Fibroblast of pulmonary artery (primary cell): Measurements from ENCODE around the gene TTYH3.

ENCODE experiments used
- DNase-seq: peaks from one replicate; pipeline ENCODE4 v3.0.0-alpha.2; 2010; ENCODE audit warnings: low read depth
- H3K4me3 ChIP-seq: replicated peaks from 2 replicates; pipeline ENCODE4 v1.5.1; 2011; ENCODE audit warnings: low read depth, mild to moderate bottlenecking, control low read depth, low read length, moderate library complexity
- CTCF ChIP-seq: IDR thresholded peaks from 2 replicates; pipeline ENCODE4 v1.5.1; 2011; ENCODE audit warnings: mild to moderate bottlenecking, control low read depth, low read length, inconsistent platforms; ENCODE audit errors: missing control alignments

The TTYH3 gene

DNA sequence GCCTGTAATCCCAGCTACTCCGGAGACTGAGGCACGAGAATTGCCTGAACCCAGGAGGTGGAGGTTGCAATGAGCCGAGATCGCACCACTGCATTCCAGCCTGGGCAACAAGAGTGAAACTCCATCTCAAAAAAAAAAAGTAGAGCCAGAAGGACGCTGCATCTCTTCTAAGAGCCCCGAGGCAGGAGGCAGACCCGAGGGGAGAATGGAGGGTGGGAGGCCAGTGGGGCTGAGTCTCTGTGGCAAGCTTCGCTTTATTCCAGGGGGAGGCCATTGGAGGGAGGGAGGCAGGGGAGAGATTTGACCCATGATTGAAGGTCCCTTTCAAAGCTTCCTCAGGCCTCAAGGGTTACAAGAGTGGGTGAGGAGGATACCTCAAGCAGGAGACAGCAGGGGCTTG, 18.7 kb downstream of the TTYH3 start:
- no peak for DNase-seq
- no peak for TF ChIP-seq CTCF
- no peak overlapping the region for H3K4me3 ChIP-seq

- DNase-seq, result no peak
- no peak overlapping the region for H3K4me3 ChIP-seq
- TF ChIP-seq CTCF, result no peak
Observed at GRCh38 chr7:2651336-2651735, 19.6 kb downstream of the TTYH3 start.

DNA sequence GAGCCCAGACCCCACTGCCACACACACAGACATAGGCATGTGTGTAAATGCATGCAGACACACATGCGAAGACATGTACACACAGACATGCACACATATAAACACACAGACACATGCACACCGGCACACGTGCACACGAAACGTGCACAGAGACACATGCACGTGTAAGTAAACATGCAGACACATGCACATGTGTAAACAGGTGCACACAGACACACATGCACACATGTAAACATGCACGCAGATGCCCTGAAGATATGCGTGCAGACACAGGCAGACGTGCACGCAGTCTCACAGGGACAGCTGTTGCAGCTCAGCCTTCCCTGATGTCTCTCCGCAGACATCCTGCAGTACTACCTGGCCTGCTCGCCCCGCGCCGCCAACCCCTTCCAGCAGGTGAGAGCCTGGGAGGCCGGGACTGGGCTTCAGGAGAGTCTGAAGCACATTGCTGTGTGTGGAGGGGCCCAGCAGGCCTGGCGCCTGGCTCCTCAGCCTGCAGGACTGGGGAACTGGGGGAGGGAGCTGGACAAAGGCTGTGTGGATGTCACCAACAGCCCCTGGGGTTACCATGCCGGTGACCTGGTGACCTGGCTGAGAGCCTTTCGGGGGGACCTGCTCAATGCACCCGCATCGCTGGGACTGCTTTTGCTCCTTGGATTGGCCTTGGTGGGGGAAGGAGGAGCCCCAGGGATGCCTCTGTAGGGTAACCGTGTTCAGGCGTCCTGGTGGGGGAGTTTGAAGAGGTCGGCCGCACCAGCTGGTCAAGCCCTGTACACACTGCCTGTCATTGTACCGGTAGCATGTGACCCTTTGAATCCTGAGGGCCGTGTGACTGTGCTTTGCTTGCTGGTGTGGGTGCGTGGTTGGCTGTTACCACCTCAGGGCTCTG, 20.3 kb downstream of the TTYH3 start:
- DNase-seq, result no peak
- no peak overlapping the region for H3K4me3 ChIP-seq
- TF ChIP-seq CTCF, result no peak

DNA sequence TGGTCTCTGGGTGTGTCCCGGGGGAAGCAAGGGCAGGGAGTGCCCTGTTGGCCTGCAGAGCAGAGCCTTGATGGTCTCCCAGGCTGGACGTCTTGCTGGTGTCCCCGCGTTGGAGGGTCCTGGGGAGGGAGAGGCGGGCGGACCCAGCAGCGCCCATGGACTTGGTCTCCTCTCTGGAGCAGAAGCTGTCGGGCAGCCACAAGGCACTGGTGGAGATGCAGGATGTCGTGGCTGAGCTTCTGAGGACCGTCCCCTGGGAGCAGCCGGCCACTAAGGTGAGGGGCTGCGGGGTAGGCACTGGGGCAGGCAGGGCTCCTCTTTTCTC, 20.9 kb downstream of the TTYH3 start:
- DNase-seq, result no peak
- H3K4me3 ChIP-seq, result no peak overlapping the region

GRCh38 chr7:2654059-2654458, 22.3 kb downstream of the TTYH3 start:
- DNase-seq, result no peak
- H3K4me3 ChIP-seq, result no peak overlapping the region
- no peak for TF ChIP-seq CTCF

More for the DNA sequence above, 20.9 kb downstream of the TTYH3 start:
- no peak for TF ChIP-seq CTCF

- no peak for TF ChIP-seq CTCF
- no peak overlapping the region for H3K4me3 ChIP-seq
- no peak for DNase-seq
Observed at GRCh38 chr7:2655870-2656614, 24.3 kb downstream of the TTYH3 start.
